DOHH2 (cell line): Measurements from ENCODE around the gene USP20.

Experiments
- EZH2phosphoT487 ChIP-seq: fragments of 200-600 bp; sonication (generic); IDR thresholded peaks from 2 replicates; pipeline ENCODE4 v1.6.1; 2017; ENCODE audit warnings: borderline replicate concordance, mild to moderate bottlenecking, antibody characterized with exemption, low read length, moderate library complexity, mixed read lengths
- TF ChIP-seq, protein P1 (sequence below): fragments of 200-600 bp; sonication (generic); IDR thresholded peaks from one replicate; pipeline ENCODE4 v1.5.1; 2014; ENCODE audit warnings: antibody characterized with exemption, mild to moderate bottlenecking, low read depth, low read length; ENCODE audit not compliant: poor library complexity, severe bottlenecking

DNA sequence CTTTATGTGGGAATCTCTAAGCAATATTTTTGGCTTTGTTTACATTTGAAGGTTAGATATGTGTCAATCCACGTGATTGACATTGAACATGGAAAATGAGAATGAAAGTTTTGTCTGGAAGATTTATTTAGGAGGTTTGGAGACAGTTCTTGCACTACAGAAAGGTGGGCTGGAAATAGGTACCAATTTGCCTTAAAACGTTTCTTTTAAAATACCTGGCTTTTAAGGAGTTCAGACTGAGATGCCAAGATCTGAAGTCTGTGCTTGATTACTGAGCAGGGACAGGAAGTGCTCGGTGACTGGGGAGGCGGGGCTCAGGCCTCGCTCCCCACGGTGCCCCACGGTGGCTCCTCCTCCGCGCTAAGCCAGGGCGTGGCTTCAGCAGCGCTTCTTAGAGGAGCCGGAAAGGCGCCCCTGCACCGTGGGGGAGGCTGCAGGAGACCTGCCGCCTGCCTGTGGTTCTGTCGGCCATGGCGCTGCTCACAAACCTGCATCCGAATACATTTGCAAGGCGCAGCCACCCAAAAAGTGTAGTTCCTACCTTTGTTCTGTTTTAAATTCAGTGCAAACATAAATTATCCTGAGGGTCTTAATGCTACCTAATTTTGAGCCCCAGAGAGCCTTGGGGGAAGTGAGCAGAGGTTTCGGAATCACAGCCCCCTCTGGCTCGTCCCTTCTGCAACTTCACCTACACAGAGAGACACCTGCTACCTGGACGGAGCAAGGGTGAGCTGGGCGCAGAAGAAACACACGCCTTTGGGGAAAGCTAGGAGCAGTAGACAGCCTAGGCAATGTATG lies 49.2 kb downstream of the USP20 start:
- TF ChIP-seq, protein P1, sequence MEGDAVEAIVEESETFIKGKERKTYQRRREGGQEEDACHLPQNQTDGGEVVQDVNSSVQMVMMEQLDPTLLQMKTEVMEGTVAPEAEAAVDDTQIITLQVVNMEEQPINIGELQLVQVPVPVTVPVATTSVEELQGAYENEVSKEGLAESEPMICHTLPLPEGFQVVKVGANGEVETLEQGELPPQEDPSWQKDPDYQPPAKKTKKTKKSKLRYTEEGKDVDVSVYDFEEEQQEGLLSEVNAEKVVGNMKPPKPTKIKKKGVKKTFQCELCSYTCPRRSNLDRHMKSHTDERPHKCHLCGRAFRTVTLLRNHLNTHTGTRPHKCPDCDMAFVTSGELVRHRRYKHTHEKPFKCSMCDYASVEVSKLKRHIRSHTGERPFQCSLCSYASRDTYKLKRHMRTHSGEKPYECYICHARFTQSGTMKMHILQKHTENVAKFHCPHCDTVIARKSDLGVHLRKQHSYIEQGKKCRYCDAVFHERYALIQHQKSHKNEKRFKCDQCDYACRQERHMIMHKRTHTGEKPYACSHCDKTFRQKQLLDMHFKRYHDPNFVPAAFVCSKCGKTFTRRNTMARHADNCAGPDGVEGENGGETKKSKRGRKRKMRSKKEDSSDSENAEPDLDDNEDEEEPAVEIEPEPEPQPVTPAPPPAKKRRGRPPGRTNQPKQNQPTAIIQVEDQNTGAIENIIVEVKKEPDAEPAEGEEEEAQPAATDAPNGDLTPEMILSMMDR = peak; percentile 20
- no peak for TF ChIP-seq EZH2phosphoT487
